Kidney (tissue), 14 donors: ENCODE data around the gene CLEC9A. TPM values are rescaled to one million over a fixed set of nuclear protein-coding genes. Genes with fewer than 3 reads are reported as not detected.
A peak's percentile ranks its signal among the peaks of the same experiment; 100 is the strongest.

ENCODE experiments used
- DNase-seq, 5 donors: peaks; one replicate each; pipeline ENCODE4 v3.0.0-alpha.2; 2013 to 2020
- FAIRE-seq: peaks from 2 replicates; lab custom pipeline; 2012; peaks lifted over from hg19 to GRCh38; lab: Jason Lieb, UNC
- H3K27ac ChIP-seq, 2 donors: one replicate each; pipeline ENCODE4 v1.7.0; 2013; ENCODE audit warnings: low read depth in 2 of 2, low read length in 2 of 2, inconsistent platforms in 1 of 2
- H3K27me3 ChIP-seq: one replicate; pipeline ENCODE4 v1.7.1; 2013; ENCODE audit warnings: low read length, inconsistent platforms; ENCODE audit not compliant: control insufficient read depth, insufficient read depth
- H3K36me3 ChIP-seq, 3 donors: one replicate each; pipeline versions ENCODE4 v1.7.0 to v1.7.1; 2013; ENCODE audit warnings: low read length in 3 of 3, control low read depth in 1 of 3, inconsistent platforms in 1 of 3; ENCODE audit not compliant: insufficient read depth in 3 of 3, control insufficient read depth in 2 of 3
- H3K4me1 ChIP-seq, 3 donors: one replicate each; pipeline versions ENCODE4 v1.7.0 to v1.7.1; 2013; ENCODE audit warnings: low read length in 3 of 3, inconsistent platforms in 1 of 3, low read depth in 1 of 3; ENCODE audit not compliant: control insufficient read depth in 2 of 3, insufficient read depth in 2 of 3
- H3K4me3 ChIP-seq, 3 donors: one replicate each; pipeline versions ENCODE4 v1.7.0 to v1.8.1; 2013; ENCODE audit warnings: low read length in 3 of 3, control low read depth in 1 of 3, inconsistent platforms in 1 of 3
- H3K9ac ChIP-seq, 3 donors: one replicate each; pipeline versions ENCODE4 v1.7.0 to v1.7.1; 2013; ENCODE audit warnings: low read length in 3 of 3, control low read depth in 1 of 3, inconsistent platforms in 1 of 3
- H3K9me3 ChIP-seq, 3 donors: one replicate each; pipeline versions ENCODE4 v1.7.0 to v1.7.1; 2013; ENCODE audit warnings: low read length in 3 of 3, control low read depth in 1 of 3, inconsistent platforms in 1 of 3; ENCODE audit not compliant: control insufficient read depth in 2 of 3, insufficient read depth in 1 of 3
- intact Hi-C: fragments of 100-400 bp; cut with DNase I; formaldehyde crosslinking; loops from one replicate; pipeline ENCODE4 v1.11.1; 2022
- polyA plus RNA-seq: library from polyadenylated mRNA; stranded (reverse); fragments of 350-450 nt; fragmentation: Illumina TruSeq; extraction: RNeasy Lipid Tissue Mini Kit (QIAGEN cat#74804); gene quantifications from one replicate; pipeline ENCODE4 v1.2.3, GENCODE V29; 2014; ENCODE audit warnings: low read depth, low replicate concordance; ENCODE audit not compliant: insufficient read depth
- total RNA-seq: library from RNA; stranded (reverse); fragmentation: NEBNext Ultra II Directional; extraction: Animal tissue kit (Norgen Biotek cat#: 25700); gene quantifications from one replicate; pipeline ENCODE4 v1.2.1, GENCODE V29; 2021
- TF ChIP-seq, protein P1 (sequence below): IDR thresholded peaks from 3 replicates; pipeline ENCODE4 v1.5.1; 2012; ENCODE audit warnings: mild to moderate bottlenecking, moderate library complexity, borderline replicate concordance; ENCODE audit not compliant: insufficient read depth; ENCODE audit errors: extremely low read depth
- donor health status: control.
- donor health status: control.
- donor health status: control.
- donor health status: control.
- donor health status: control.
- donor health status: DM: yes; HTN: yes; CAD: no.
- donor health status: Normal renal cell carcinoma (clear cell type).

Gene CLEC9A
- total and polyA plus RNA-seq, 2 donors from 2014 or later = 0.57 TPM; not detected in 1

DNA sequence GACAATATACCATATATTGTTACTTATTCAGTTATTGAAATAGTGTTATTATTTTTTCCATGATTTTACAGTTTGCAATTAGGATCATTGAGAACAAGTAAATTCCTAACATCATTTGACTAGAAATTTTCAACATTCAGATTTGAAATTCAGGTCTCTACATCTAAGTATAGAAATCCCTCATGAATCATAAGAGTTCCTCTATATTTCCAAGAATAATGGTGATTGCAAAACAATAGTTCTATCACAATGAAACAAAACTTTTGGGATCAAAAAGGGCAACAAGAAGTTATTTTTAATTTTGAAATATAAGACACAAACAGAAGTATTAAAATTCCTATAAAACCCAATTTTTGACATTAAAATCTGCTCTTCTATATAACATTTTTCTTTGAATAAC, 57.5 kb downstream of the CLEC9A start:
- intact Hi-C loops = no loop called here
- TF ChIP-seq, protein P1, sequence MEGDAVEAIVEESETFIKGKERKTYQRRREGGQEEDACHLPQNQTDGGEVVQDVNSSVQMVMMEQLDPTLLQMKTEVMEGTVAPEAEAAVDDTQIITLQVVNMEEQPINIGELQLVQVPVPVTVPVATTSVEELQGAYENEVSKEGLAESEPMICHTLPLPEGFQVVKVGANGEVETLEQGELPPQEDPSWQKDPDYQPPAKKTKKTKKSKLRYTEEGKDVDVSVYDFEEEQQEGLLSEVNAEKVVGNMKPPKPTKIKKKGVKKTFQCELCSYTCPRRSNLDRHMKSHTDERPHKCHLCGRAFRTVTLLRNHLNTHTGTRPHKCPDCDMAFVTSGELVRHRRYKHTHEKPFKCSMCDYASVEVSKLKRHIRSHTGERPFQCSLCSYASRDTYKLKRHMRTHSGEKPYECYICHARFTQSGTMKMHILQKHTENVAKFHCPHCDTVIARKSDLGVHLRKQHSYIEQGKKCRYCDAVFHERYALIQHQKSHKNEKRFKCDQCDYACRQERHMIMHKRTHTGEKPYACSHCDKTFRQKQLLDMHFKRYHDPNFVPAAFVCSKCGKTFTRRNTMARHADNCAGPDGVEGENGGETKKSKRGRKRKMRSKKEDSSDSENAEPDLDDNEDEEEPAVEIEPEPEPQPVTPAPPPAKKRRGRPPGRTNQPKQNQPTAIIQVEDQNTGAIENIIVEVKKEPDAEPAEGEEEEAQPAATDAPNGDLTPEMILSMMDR = no peak
- no peaks in the 10 kb centered on the region for H3K36me3 ChIP-seq
- H3K4me3 ChIP-seq = no peak overlapping the region
- no peak overlapping the region for H3K27ac ChIP-seq
- DNase-seq (no peak), FAIRE-seq (no peak)
- no peaks in the 10 kb centered on the region for H3K4me1 ChIP-seq
- no peaks in the 10 kb centered on the region for H3K27me3 ChIP-seq
- no peak overlapping the region for H3K9ac ChIP-seq
- peaks cover 0 to 3% (median 0%) of the 10 kb centered on the region in 3 donors for H3K9me3 ChIP-seq

GRCh38 chr12:10088955-10089900, 58.7 kb downstream of the CLEC9A start:
- FAIRE-seq = no peak
- Histone ChIP-seq H3K27me3 (no peaks in the 10 kb centered on the region), H3K4me3 (no peak overlapping the region), H3K27ac (no peak overlapping the region), H3K36me3 (no peaks in the 10 kb centered on the region), H3K9me3 (peaks cover 0 to 3% (median 0%) of the 10 kb centered on the region in 3 donors), H3K4me1 (no peaks in the 10 kb centered on the region), H3K9ac (no peak overlapping the region)
- no peak for DNase-seq
- TF ChIP-seq, protein P1 = no peak
- intact Hi-C loops = no loop called here

DNA sequence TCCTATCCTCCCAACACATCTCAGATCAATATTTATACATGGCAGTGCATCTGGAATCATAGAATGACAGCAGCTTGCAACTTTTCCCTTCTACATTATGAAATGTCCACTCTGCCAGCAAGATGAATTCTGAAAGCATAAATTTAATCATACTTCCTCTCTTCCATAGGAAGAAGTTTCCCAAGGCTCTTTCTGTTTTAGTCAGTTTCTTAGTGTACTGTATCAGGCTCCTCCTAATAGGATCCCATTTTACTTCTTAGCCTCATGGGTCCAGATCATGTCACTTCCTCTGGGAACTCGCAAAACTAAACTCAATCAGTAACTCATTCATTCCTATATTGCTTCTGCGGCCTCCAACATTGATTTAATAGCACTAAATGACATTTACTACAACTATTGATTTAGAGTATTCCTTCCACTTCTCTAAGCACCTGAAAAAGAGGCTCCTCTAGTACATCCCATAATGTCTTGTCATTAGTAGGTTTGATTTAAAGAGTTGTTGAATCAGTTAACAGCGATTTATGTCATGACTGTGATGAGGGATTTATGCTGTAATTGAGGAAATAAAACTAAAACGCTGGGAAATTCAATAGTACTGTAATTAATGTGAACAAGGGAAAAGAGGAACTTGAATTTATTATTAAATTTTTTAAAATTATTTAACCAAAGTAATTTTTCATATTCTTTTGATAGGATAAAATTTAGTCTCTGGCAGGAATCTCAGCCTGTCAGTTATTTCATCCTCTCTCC, 64.3 kb downstream of the CLEC9A start:
- Histone ChIP-seq H3K36me3 (no peaks in the 10 kb centered on the region), H3K4me3 (no peak overlapping the region), H3K9me3 (no peaks in the 10 kb centered on the region), H3K4me1 (peaks cover 0 to 6% (median 0%) of the 10 kb centered on the region in 3 donors), H3K9ac (no peak overlapping the region), H3K27me3 (no peaks in the 10 kb centered on the region), H3K27ac (peak overlapping the region in 1 of 2 donors; percentile 34)
- DNase-seq (no peak), FAIRE-seq (no peak)
- TF ChIP-seq, protein P1 = no peak
- intact Hi-C loops = no loop called here
